ENCODE results near the gene ASB4. TPM values are rescaled to one million over a fixed set of nuclear protein-coding genes. Genes with fewer than 3 reads are reported as not detected.

ASB4 gene
- total and polyA plus RNA-seq, 12 donors, result 18.3 to 323 (median 88.2) TPM

GRCh38 chr7:95473276-95473985 is 12.3 kb upstream of the ASB4 start:
- Histone ChIP-seq H3K27ac (no peak overlapping the region), H3K4me1 (replicated peaks in 1 of 2) (peaks cover 6 to 13% of the 10 kb centered on the region in 2 donors), H3K27me3 (no peaks in the 10 kb centered on the region), H3K36me3 (replicated peaks in 1 of 2) (no peaks in the 10 kb centered on the region), H3K9me3 (replicated peaks in 1 of 3) (no peaks in the 10 kb centered on the region), H3K4me3 (no peak overlapping the region)
- no peak for DNase-seq
- WGBS, 4 donors, result 82 to 89% (median 86%) methylated on average over 9 of the region's 9 CpGs
- no peak for TF ChIP-seq CTCF (IDR thresholded peaks at IDR 0.05)
- TF ChIP-seq POLR2A (IDR thresholded peaks at IDR 0.05), result no peak
- intact Hi-C loops (cut with DNase I), result no loop called here

DNA sequence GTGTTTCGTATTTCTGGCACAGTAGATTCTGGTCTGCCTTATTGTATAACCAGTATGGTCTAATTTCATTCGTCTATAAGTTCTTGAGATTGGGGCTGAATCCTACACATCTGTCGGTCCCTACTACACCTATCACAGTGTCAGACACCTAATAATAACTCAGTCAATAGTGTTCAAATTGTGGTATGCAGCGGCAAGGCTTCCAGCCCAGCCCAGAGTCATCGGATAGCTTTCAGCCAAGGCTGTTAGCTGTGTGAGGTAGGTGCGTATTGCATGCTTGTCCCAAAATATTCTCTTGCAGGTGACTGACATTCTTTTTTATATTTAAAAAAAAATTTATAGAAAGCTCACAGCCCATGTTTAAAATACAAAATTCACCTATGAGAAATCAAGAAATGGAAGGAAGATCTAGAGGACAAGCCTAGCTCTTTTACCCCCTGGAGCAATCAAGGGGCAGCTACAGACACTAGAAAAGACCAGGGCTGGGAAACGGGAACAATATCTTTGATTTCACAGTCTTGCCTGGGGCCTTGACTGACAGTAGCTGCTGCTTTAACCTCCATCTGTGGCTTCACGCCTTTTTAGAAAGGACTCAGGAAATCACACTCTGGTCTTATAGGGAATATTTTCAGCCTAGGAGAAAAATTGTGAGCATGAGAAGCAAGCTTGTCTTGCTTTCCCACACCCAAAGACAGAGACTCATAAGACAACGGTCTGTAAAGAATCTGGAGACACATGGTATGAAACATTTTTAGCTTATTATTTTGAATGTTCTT is 9.5 kb upstream of the ASB4 start:
- TF ChIP-seq POLR2A (IDR thresholded peaks at IDR 0.05) (no peak), CTCF (IDR thresholded peaks at IDR 0.05) (no peak)
- peak overlapping the region in 1 of 5 donors; percentile 2 for H3K27ac ChIP-seq
- no peaks in the 10 kb centered on the region for H3K27me3 ChIP-seq
- intact Hi-C loops (cut with DNase I), result no loop called here
- no peak overlapping the region for H3K4me3 ChIP-seq
- H3K4me1 ChIP-seq (replicated peaks in 1 of 2), result peaks cover 6 to 16% of the 10 kb centered on the region in 2 donors
- DNase-seq, result no peak
- no peaks in the 10 kb centered on the region for H3K36me3 ChIP-seq (replicated peaks in 1 of 2)
- 78 to 81% (median 79%) methylated on average over 9 of the region's 9 CpGs for WGBS, 4 donors
- no peaks in the 10 kb centered on the region for H3K9me3 ChIP-seq (replicated peaks in 1 of 3)

DNA sequence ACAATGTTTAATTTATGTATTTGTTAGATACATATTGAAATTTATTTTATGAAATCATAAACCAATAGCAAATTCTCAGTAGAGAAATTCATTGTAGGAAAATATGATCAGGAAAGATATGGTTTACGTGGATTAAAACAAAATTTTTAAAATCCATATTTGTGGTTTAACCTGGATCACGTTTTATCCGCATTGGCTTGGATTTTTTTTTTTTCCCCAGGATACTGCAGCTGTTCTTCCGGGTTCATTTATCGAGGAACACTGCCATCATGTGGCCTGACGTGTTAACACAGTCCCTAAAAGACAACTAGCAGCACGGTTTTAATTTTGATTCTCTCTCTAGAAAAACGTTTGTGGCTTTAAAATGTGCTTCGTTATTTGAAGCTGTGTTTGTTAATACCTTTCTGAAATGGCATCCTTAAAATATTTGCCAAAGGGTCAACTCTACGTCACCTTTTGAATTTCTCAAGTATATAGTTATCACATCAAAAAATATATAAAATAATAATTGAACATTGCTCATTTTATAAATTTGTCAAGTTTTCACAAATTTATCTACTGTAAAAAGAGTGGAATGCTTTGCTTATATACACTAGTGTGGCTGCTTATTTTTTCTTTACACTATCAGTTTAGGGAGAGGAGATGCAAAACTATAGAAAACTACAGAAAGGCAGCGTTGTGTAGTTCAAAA is 8.7 kb upstream of the ASB4 start:
- H3K27ac ChIP-seq, result peak overlapping the region in 1 of 5 donors; percentile 2
- WGBS, 4 donors, result 9 to 10% (median 10%) methylated on average over 11 of the region's 11 CpGs
- peaks cover 6 to 20% of the 10 kb centered on the region in 2 donors for H3K4me1 ChIP-seq (replicated peaks in 1 of 2)
- no peaks in the 10 kb centered on the region for H3K27me3 ChIP-seq
- TF ChIP-seq POLR2A (IDR thresholded peaks at IDR 0.05) (no peak), CTCF (IDR thresholded peaks at IDR 0.05) (peak; percentile 56 to 92 (median 84))
- no peaks in the 10 kb centered on the region for H3K9me3 ChIP-seq (replicated peaks in 1 of 3)
- H3K36me3 ChIP-seq (replicated peaks in 1 of 2), result no peaks in the 10 kb centered on the region
- intact Hi-C loops (cut with DNase I), result no loop called here
- peak; percentile 61 to 93 (median 75) for DNase-seq
- H3K4me3 ChIP-seq, result no peak overlapping the region

Measured in adrenal gland (tissue), 12 donors.